GM06990 (cell line): ENCODE results near the gene HYAL3.
A peak's percentile ranks its signal among the peaks of the same experiment; 100 is the strongest.

Source experiments
- DNase-seq: peaks from one replicate; pipeline ENCODE4 v3.0.0-alpha.2; 2011; ENCODE audit not compliant: insufficient read length; ENCODE audit errors: extremely low read depth
- H3K27me3 ChIP-seq: replicated peaks from 2 replicates; pipeline ENCODE4 v1.6.0; 2011; ENCODE audit warnings: low read length; ENCODE audit not compliant: control insufficient read depth, insufficient read depth
- H3K36me3 ChIP-seq: 2 replicates; pipeline ENCODE4 v1.5.1; 2011; ENCODE audit warnings: low read length; ENCODE audit not compliant: control insufficient read depth, insufficient read depth
- H3K4me3 ChIP-seq: replicated peaks from 2 replicates; pipeline ENCODE4 v1.5.1; 2011; ENCODE audit warnings: low read depth, mild to moderate bottlenecking, control low read depth, low read length
- CTCF ChIP-seq: IDR thresholded peaks from 2 replicates; pipeline ENCODE4 v1.5.1; 2011; ENCODE audit warnings: low read length, control low read depth, mild to moderate bottlenecking, inconsistent platforms; ENCODE audit not compliant: insufficient read depth, poor library complexity, severe bottlenecking

The HYAL3 gene

GRCh38 chr3:50296721-50297383, 2.4 kb downstream of the HYAL3 start:
- TF ChIP-seq CTCF = no peak
- DNase-seq = no peak
- H3K4me3 ChIP-seq = no peak overlapping the region
- no peaks in the 10 kb centered on the region for H3K36me3 ChIP-seq
- no peaks in the 10 kb centered on the region for H3K27me3 ChIP-seq

- TF ChIP-seq CTCF = no peak
- no peaks in the 10 kb centered on the region for H3K27me3 ChIP-seq
- no peak overlapping the region for H3K4me3 ChIP-seq
- no peaks in the 10 kb centered on the region for H3K36me3 ChIP-seq
- DNase-seq = no peak
Observed at GRCh38 chr3:50295553-50296431, 3.4 kb downstream of the HYAL3 start.

- no peak for TF ChIP-seq CTCF
- Histone ChIP-seq H3K36me3 (peaks cover 6% of the 10 kb centered on the region), H3K4me3 (no peak overlapping the region), H3K27me3 (no peaks in the 10 kb centered on the region)
- DNase-seq = no peak
Observed at GRCh38 chr3:50294492-50295403, 4.5 kb downstream of the HYAL3 start.

GRCh38 chr3:50294089-50294488, 5.1 kb downstream of the HYAL3 start:
- TF ChIP-seq CTCF = no peak
- Histone ChIP-seq H3K36me3 (peaks cover 12% of the 10 kb centered on the region), H3K4me3 (no peak overlapping the region), H3K27me3 (no peaks in the 10 kb centered on the region)
- DNase-seq = no peak

- DNase-seq = no peak
- peaks cover 20% of the 10 kb centered on the region for H3K36me3 ChIP-seq
- H3K4me3 ChIP-seq = peak overlapping the region; percentile 64
- no peaks in the 10 kb centered on the region for H3K27me3 ChIP-seq
- no peak for TF ChIP-seq CTCF
Observed at GRCh38 chr3:50293079-50293801, 6.0 kb downstream of the HYAL3 start.
